ENCODE measurements around the gene FGF21.

Gene FGF21

GRCh38 chr19:48794291-48794690 is 39.0 kb downstream of the FGF21 start:
- DNase-seq = no peak

GRCh38 chr19:48795055-48795684 is 39.8 kb downstream of the FGF21 start:
- peak; percentile 90 for DNase-seq

- no peak for DNase-seq
Measured at GRCh38 chr19:48795685-48796070, 40.4 kb downstream of the FGF21 start.

GRCh38 chr19:48796298-48797083 is 41.2 kb downstream of the FGF21 start:
- DNase-seq = no peak

GRCh38 chr19:48797103-48797502 is 41.8 kb downstream of the FGF21 start:
- DNase-seq = no peak

- DNase-seq = no peak
Measured at GRCh38 chr19:48798937-48799336, 43.6 kb downstream of the FGF21 start.

- DNase-seq = no peak
Measured at GRCh38 chr19:48799358-48800300, 44.3 kb downstream of the FGF21 start.

- DNase-seq = no peak
Measured at GRCh38 chr19:48802623-48803022, 47.3 kb downstream of the FGF21 start.

GRCh38 chr19:48804496-48804895 is 49.2 kb downstream of the FGF21 start:
- no peak for DNase-seq

- no peak for DNase-seq
Measured at GRCh38 chr19:48805452-48805851, 50.1 kb downstream of the FGF21 start.

GRCh38 chr19:48806518-48806817 is 51.1 kb downstream of the FGF21 start:
- DNase-seq = no peak

- peak; percentile 21 for DNase-seq
Measured at GRCh38 chr19:48806818-48807589, 51.7 kb downstream of the FGF21 start.

- no peak for DNase-seq
Measured at GRCh38 chr19:48807590-48808308, 52.4 kb downstream of the FGF21 start.

All from NCI-H2227 treated with DMSO at 0.1 percent for 48 hours (cell line).